H7 (cell line): ENCODE measurements around the gene PRKCZ. TPM values are rescaled to one million over a fixed set of nuclear protein-coding genes. Genes with fewer than 3 reads are reported as not detected.

Source experiments
- DNase-seq: peaks from one replicate; pipeline ENCODE4 v3.0.0; 2012
- H3K27me3 ChIP-seq: 2 replicates; pipeline ENCODE4 v1.6.0; 2011; ENCODE audit warnings: mild to moderate bottlenecking, low read length; ENCODE audit not compliant: control insufficient read depth, insufficient read depth
- H3K36me3 ChIP-seq: replicated peaks from 2 replicates; pipeline ENCODE4 v1.5.1; 2011; ENCODE audit warnings: low read length; ENCODE audit not compliant: control insufficient read depth, insufficient read depth
- H3K4me3 ChIP-seq: 2 replicates; pipeline ENCODE4 v1.5.1; 2011; ENCODE audit warnings: low read depth, mild to moderate bottlenecking, control low read depth, low read length, moderate library complexity; ENCODE audit not compliant: insufficient read depth
- total RNA-seq: library from RNA; depleted of rRNA; stranded (reverse); fragments of >200 nt; shearing (Covaris generic); gene quantifications from 2 replicates; pipeline ENCODE4 v1.2.3, GENCODE V29; 2014

PRKCZ gene
- total RNA-seq, 1 experiment from 2014 or later = 38.5 TPM

GRCh38 chr1:2046953-2047748, 3.1 kb upstream of the PRKCZ start:
- H3K27me3 ChIP-seq = peaks cover 21% of the 10 kb centered on the region; the same call in 1 of the 2 replicates
- no peaks in the 10 kb centered on the region for H3K36me3 ChIP-seq
- H3K4me3 ChIP-seq = no peak overlapping the region
- peak; percentile 85 for DNase-seq

- H3K4me3 ChIP-seq = no peak overlapping the region
- no peaks in the 10 kb centered on the region for H3K36me3 ChIP-seq
- H3K27me3 ChIP-seq = peaks cover 21% of the 10 kb centered on the region; the same call in 1 of the 2 replicates
- DNase-seq = no peak
These were observed 2.2 kb upstream of the PRKCZ start for GRCh38 chr1:2047749-2048729.

GRCh38 chr1:2049225-2049717, 940 bp upstream of the PRKCZ start:
- DNase-seq = peak; percentile 96
- peaks cover 21% of the 10 kb centered on the region; the same call in 1 of the 2 replicates for H3K27me3 ChIP-seq

DNA sequence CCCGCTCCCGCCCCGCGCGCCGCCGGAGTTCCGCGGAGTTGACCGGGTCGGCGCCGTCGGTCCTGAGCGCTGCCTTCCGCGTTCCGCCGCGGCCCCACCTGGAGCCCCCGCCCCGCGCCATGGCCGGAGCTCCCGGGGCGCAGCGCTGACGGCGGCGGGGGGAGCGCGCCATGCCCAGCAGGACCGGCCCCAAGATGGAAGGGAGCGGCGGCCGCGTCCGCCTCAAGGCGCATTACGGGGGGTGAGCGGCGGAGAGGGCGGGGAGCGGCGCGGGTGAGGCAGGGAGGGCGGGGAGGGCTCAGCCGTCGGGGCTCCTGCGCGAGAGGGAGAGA, 216 bp downstream of the PRKCZ start:
- DNase-seq = no peak
- Histone ChIP-seq H3K4me3 (peak overlapping the region; percentile 84), H3K27me3 (peaks cover 19% of the 10 kb centered on the region; the same call in 1 of the 2 replicates), H3K36me3 (no peaks in the 10 kb centered on the region; the same call in 1 of the 2 replicates)

More at GRCh38 chr1:2049225-2049717, 940 bp upstream of the PRKCZ start:
- Histone ChIP-seq H3K36me3 (no peaks in the 10 kb centered on the region), H3K4me3 (peak overlapping the region; percentile 78)

- Histone ChIP-seq H3K36me3 (peaks cover 3% of the 10 kb centered on the region), H3K4me3 (peak overlapping the region; percentile 84), H3K27me3 (peaks cover 19% of the 10 kb centered on the region; the same call in 1 of the 2 replicates)
- DNase-seq = peak; percentile 80
These were observed 827 bp downstream of the PRKCZ start for GRCh38 chr1:2050793-2051682.

- H3K36me3 ChIP-seq = peaks cover 4% of the 10 kb centered on the region
- no peak for DNase-seq
- H3K27me3 ChIP-seq = peaks cover 19% of the 10 kb centered on the region; the same call in 1 of the 2 replicates
- H3K4me3 ChIP-seq = no peak overlapping the region
These were observed 2.0 kb downstream of the PRKCZ start for GRCh38 chr1:2052054-2052679.

DNA sequence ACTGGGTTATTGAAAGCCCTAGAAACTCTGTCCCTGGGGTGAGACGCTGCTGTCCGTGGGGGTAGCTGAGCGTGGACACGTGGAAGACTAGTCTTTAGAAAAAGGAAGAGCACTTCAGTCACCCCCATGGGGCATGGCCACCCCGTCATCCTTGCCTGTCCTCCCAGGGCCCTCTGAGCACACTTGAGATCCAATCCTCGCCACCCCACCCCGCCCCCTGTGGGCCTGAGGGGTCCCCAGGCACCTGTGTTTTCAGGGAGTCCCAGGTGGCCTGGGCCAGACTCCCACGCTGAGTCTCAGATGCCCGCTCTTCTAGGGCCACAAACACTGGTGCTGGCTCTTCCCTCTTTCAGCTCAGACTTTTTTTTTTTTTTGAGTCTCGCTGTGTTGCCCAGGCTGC, 2.5 kb downstream of the PRKCZ start:
- Histone ChIP-seq H3K27me3 (peaks cover 18% of the 10 kb centered on the region; the same call in 1 of the 2 replicates), H3K36me3 (peaks cover 4% of the 10 kb centered on the region), H3K4me3 (no peak overlapping the region)
- no peak for DNase-seq

DNA sequence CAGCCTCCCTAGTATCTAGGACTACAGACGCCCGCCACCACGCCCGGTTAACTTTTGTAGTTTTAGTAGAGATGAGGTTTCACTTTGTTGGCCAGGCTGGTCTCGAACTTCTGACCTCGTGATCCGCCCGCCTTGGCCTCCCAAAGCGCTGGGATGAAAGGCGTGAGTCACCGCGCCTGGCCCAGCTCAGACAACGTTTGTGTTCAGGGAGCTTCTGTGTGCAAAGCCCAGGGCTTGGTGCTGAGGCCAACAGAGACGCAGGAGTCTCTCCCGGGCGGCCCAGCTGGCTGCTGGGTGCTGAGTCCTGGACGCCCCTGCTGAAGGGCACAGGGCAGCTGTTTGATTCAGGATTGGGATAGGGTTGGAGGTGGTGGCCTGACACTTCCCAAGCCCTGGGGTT, 3.0 kb downstream of the PRKCZ start:
- DNase-seq = no peak
- Histone ChIP-seq H3K36me3 (peaks cover 4% of the 10 kb centered on the region), H3K27me3 (peaks cover 17% of the 10 kb centered on the region; the same call in 1 of the 2 replicates), H3K4me3 (no peak overlapping the region)

GRCh38 chr1:2053784-2054376, 3.7 kb downstream of the PRKCZ start:
- Histone ChIP-seq H3K27me3 (peaks cover 15% of the 10 kb centered on the region; the same call in 1 of the 2 replicates), H3K4me3 (no peak overlapping the region), H3K36me3 (peaks cover 4% of the 10 kb centered on the region)
- no peak for DNase-seq

DNA sequence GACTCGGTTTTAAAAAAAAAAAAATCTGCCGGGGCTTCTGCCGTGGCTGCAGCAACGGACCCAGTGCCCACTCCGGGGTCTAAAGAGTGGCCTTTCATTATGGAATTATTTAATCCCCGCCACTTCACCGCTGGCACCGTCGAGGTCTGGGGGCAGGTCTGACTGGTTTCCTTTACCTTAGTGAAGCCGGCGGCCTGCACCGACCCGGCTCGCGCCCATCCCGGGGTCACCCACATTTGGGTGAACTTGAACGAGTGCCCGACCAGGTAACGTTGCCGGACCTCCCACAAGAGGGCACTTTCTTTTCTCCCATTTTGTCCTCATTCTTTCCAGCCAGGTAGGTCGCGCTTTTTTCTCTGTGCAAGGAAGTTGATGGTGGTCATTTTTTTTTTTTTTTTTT, 4.3 kb downstream of the PRKCZ start:
- Histone ChIP-seq H3K36me3 (peaks cover 5% of the 10 kb centered on the region), H3K4me3 (no peak overlapping the region), H3K27me3 (peaks cover 15% of the 10 kb centered on the region; the same call in 1 of the 2 replicates)
- no peak for DNase-seq

- DNase-seq = no peak
- Histone ChIP-seq H3K27me3 (peaks cover 10% of the 10 kb centered on the region; the same call in 1 of the 2 replicates), H3K36me3 (peaks cover 6% of the 10 kb centered on the region), H3K4me3 (no peak overlapping the region)
These were observed 5.8 kb downstream of the PRKCZ start for GRCh38 chr1:2055911-2056575.

DNA sequence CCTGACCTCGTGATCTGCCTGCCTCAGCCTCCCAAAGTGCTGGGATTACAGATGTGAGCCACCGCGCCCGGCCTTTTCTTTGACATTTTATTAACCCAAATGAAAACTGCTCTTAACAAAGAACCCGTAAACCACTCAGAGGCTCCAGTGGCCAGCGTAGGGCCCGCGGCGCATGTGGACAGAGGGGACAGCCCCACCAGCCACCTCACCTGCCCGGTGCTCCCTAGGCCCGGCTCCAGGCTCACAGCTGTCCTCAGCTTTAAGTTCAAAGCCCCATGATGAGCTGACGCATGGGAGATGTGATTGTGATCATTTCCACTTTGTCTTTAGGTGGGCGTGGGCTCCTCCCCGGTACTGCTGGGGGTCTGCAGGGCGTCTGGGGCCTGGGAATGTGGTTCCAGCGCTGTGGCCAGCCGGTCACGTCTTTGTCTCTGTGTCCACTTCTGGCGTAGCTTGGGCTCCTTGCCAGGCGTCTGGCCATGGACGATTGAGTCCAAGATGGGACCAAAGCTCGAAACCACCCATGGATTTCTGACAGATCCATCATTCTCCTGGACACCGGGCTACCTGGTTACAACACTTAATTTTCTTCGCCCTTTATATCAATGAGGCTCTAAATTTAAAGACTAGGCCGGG, 6.9 kb downstream of the PRKCZ start:
- H3K36me3 ChIP-seq = peaks cover 6% of the 10 kb centered on the region
- no peak for DNase-seq
- H3K4me3 ChIP-seq = no peak overlapping the region
- H3K27me3 ChIP-seq = no peaks in the 10 kb centered on the region; the same call in 1 of the 2 replicates
